NCI-H1436 (cell line): Measurements from ENCODE around the gene KLHL11.

Experiments used
- DNase-seq: peaks from one replicate; lab custom pipeline; 2025; lab: John Stamatoyannopoulos, UW

KLHL11 gene

GRCh38 chr17:41806685-41807445 lies 58.4 kb downstream of the KLHL11 start:
- no peak for DNase-seq
